ENCODE data around the gene DLGAP1.

Gene DLGAP1

DNA sequence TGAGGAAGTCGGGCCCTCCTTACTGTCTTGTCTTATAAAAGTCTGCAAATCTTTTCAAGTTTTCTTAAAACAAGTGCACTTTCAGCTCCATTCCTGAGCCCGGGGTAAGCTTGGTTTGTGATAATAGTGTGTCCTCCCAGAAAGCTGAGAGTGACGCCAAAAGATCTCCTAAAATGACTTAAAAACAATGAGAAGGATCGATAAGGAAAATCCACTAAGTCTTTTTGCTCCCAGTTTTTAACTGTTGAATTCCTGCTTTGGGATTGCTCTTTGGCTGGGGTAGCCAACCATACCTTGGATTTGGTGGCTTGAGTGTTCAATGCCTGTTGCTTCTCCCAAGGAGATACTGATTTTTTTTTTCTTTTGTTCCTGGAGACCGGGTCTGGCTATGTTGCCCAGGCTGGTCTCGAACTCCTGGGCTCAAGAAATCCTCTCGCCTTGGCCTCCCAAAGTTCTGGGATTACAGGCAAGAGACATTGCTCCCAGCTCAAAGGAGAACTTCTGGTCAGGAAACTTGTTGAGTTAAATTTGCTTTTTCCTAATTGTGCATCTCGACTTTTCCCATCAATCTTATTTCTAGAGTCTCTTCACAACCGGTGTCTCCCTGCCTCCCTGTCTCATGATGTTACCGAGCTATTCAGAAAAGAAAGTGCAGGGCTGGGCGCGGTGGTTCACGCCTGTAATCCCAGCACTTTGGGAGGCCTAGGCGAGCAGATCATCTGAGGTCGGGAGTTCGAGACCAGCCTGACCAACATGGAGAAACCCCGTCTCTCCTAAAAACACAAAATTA lies 1002.2 kb downstream of the DLGAP1 start:
- TF ChIP-seq, protein P1, sequence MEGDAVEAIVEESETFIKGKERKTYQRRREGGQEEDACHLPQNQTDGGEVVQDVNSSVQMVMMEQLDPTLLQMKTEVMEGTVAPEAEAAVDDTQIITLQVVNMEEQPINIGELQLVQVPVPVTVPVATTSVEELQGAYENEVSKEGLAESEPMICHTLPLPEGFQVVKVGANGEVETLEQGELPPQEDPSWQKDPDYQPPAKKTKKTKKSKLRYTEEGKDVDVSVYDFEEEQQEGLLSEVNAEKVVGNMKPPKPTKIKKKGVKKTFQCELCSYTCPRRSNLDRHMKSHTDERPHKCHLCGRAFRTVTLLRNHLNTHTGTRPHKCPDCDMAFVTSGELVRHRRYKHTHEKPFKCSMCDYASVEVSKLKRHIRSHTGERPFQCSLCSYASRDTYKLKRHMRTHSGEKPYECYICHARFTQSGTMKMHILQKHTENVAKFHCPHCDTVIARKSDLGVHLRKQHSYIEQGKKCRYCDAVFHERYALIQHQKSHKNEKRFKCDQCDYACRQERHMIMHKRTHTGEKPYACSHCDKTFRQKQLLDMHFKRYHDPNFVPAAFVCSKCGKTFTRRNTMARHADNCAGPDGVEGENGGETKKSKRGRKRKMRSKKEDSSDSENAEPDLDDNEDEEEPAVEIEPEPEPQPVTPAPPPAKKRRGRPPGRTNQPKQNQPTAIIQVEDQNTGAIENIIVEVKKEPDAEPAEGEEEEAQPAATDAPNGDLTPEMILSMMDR (IDR thresholded peaks at IDR 0.05): no peak
- no peak for DNase-seq
- Mint-ChIP-seq H3K9me3 (peaks cover 3% of the 10 kb centered on the region), H3K27ac (peak overlapping the region; percentile 97), H3K27me3 (ENCODE audit: low read depth, poor library complexity) (no peaks in the 10 kb centered on the region), H3K36me3 (ENCODE audit: low read depth) (peaks cover 19% of the 10 kb centered on the region), H3K4me3 (peak overlapping the region; percentile 91), H3K4me1 (peaks cover 54% of the 10 kb centered on the region)

DNA sequence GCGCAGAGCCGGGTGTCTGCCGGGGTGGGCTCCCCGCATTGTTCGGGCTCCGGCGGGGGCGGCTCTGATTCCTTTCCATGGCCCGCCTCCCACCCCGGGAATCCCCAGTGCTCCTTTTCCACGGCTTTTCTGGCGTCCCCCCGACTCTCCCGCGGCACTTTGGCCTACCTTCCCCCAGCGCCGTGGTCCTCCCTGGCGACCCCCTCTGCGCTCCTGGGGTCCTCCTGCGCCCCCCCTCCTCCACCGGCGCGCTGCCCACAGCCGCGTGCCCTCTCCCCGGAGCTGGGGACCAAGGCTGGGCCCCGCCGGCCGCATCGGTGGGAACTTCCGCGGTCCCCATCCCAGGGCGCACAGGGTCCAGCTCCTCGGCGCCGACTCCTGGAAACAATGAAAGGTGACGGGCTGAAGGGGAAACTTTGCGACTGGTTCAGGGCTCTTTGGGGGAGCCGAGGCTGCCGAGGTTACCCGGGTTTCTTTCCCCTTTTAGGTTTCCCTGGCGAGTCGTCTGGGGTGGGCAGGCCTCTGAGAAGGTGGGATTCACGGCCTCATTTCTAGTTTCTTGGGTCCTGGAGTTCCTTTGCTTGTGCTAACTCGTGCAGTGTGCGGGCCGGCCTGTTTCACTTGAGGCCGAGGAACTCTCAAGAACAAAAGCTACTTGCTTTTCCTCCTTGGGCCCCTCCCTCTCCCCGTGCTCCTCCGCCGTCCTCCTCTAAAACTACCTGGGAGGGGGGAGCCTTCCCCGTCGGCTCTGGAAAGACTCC lies 1002.9 kb downstream of the DLGAP1 start:
- H3K27ac Mint-ChIP-seq: peak overlapping the region; percentile 97
- H3K27me3 Mint-ChIP-seq (ENCODE audit: low read depth, poor library complexity): no peaks in the 10 kb centered on the region
- peaks cover 11% of the 10 kb centered on the region for H3K36me3 Mint-ChIP-seq (ENCODE audit: low read depth)
- peak; percentile 53 for DNase-seq
- TF ChIP-seq, protein P1 (IDR thresholded peaks at IDR 0.05): no peak
- H3K9me3 Mint-ChIP-seq: no peaks in the 10 kb centered on the region
- H3K4me1 Mint-ChIP-seq: peaks cover 54% of the 10 kb centered on the region
- peak overlapping the region; percentile 91 for H3K4me3 Mint-ChIP-seq

DNA sequence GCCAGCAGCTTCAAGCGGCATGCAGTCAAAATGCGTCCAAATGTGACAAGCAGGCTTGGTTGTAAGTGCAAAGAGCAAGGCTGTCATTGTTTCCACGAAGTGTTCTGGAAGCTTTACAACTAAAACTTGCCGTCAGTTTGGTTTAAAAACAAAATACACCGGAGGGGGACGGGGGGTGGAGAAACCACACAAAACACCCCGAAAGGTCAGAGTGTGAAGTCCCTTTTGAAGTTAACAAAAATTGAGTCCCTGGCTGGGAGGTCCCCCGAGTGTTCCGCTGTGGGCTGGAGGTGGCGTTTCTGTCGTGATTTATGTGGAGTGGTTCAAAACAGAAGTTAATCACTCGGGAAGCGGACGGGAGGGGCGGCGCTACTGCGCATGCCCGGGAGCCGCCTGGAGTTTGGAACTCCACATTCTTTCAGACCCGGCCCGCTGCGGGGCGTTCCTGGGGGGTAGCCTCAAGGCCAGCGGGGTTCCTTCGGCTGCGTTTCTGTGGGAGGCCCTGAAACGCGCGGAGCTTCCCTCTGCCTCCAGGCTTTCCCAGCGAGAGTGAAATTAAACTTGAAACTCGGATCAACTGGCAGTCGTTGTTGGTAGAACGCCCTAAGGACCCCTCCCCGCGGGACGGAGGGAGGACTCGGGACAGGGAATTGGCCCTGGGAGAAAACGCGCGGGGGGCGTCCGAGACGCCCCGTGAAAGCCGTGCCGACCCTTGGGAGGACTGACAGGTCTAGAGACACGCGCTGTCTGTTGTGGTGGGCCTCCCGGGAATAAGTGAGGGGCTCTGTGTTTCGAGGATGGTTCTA lies 1003.7 kb downstream of the DLGAP1 start:
- Mint-ChIP-seq H3K27me3 (ENCODE audit: low read depth, poor library complexity) (no peaks in the 10 kb centered on the region), H3K27ac (peak overlapping the region; percentile 99), H3K36me3 (ENCODE audit: low read depth) (peaks cover 3% of the 10 kb centered on the region), H3K4me3 (peak overlapping the region; percentile 91), H3K4me1 (peaks cover 54% of the 10 kb centered on the region), H3K9me3 (no peaks in the 10 kb centered on the region)
- DNase-seq: peak; percentile 97
- TF ChIP-seq, protein P1 (IDR thresholded peaks at IDR 0.05): no peak

DNA sequence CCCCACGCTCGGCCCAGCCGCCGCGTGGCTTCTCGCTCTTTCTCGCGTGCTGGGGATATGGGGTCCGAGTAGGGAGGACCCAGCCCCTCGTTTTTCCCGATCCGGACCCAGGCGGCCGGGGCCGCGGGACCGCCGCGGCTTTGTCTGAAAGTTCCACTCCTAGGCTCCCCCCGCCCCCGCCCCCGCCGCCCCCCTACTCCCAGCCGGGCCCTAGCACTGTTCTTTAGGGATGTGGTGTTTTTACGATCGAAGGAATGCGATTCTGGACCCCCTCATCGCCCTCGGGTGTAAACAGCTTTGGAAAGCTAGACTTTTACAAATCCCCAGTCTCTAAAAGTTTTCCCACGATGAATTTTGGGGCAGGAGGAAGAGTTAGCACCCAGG lies 1004.3 kb downstream of the DLGAP1 start:
- Mint-ChIP-seq H3K4me3 (peak overlapping the region; percentile 91), H3K27ac (peak overlapping the region; percentile 99), H3K9me3 (no peaks in the 10 kb centered on the region), H3K36me3 (ENCODE audit: low read depth) (no peaks in the 10 kb centered on the region), H3K4me1 (peaks cover 54% of the 10 kb centered on the region), H3K27me3 (ENCODE audit: low read depth, poor library complexity) (no peaks in the 10 kb centered on the region)
- TF ChIP-seq, protein P1 (IDR thresholded peaks at IDR 0.05): no peak
- DNase-seq: no peak

DNA sequence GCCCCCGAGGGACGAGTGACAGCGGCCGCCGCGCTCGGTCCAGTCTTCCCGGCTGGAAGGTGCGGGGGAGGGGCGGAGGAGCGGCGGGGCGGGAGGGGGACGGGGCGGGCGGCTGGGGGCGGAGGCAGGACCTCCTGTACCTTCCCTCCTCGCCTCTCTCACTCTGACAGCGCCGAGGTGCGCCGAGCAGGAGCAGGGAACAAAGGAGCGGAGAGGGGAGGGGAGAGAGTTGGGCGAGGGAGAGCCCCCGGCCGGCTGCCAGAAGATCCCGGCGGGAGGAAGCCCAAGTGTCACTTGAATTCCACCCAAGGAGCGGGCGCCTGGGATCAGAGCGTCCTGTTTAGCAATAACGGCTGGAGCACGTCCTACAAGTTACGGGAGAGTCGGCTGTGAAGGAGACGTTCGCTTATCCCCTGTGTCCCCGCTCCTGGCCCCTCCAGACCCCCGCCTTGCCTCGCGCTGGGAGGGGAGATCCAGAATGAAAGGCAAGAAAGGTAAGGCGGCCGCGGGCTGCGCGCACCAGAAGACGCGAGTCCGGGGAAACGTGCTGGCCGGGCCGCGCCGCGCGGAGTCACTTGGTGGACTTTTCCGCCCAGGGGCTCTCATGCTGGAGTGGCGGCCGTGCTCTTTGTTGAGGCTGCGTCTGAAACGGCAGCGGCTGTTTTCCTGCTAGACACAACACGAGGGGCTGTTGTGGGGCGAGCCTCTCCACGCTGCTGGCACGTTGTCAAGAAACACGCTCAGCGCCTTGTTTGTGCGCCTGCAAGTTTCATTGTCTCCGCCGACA lies 1004.9 kb downstream of the DLGAP1 start, which contains the start of gene TGIF1:
Gene TGIF1 (plus strand): TSS at position 161 of the 787 bp plus-strand sequence. CDS start 318 bp downstream, at position 479.
- Mint-ChIP-seq H3K36me3 (ENCODE audit: low read depth) (no peaks in the 10 kb centered on the region), H3K4me3 (peak within 1 kb of the TSS; percentile 91), H3K27me3 (ENCODE audit: low read depth, poor library complexity) (no peaks in the 10 kb centered on the region), H3K27ac (peak within 1 kb of the TSS; percentile 100), H3K9me3 (no peaks in the 10 kb centered on the region), H3K4me1 (peaks cover 53% of the 10 kb centered on the region)
- TF ChIP-seq, protein P1 (IDR thresholded peaks at IDR 0.05): no peak
- peak; percentile 89 for DNase-seq

Data from nephron progenitor cell (in vitro differentiated cells).